Gastrocnemius medialis (tissue), 4 donors: Measurements from ENCODE around the gene BSN. TPM values are rescaled to one million over a fixed set of nuclear protein-coding genes. Genes with fewer than 3 reads are reported as not detected.
A peak's percentile ranks its signal among the peaks of the same experiment; 100 is the strongest.

Experiments used
- ATAC-seq, 2 donors: fragments of 150-250 bp; one replicate each; pipeline ENCODE4 v1.9.1; 2016
- DNase-seq, 2 donors: peaks; one replicate each; pipeline ENCODE4 v3.0.0-alpha.2; 2019
- H3K27ac ChIP-seq, 4 donors: fragments of 200-600 bp; sonication (generic); 1 replicate in 1 of 4; 2 replicates in 3 of 4; pipeline ENCODE4 v1.5.1; 2016 to 2018; ENCODE audit warnings: mild to moderate bottlenecking in 2 of 4, moderate library complexity in 1 of 4
- H3K27me3 ChIP-seq, 3 donors: fragments of 200-600 bp; sonication (generic) in 2 of 3; 1 replicate in 1 of 3; 2 replicates in 2 of 3; pipeline versions ENCODE4 v1.5.1 to v1.6.0; 2016 to 2019; ENCODE audit warnings: mild to moderate bottlenecking in 1 of 3, moderate library complexity in 1 of 3
- H3K36me3 ChIP-seq, 2 donors: fragments of 200-600 bp; sonication (generic) in 1 of 2; one replicate each; pipeline ENCODE4 v1.5.1; 2017 to 2018
- H3K4me1 ChIP-seq, 2 donors: fragments of 200-600 bp; sonication (generic) in 1 of 2; one replicate each; pipeline ENCODE4 v1.5.1; 2016 to 2017; ENCODE audit warnings: mild to moderate bottlenecking in 2 of 2
- H3K4me3 ChIP-seq, 4 donors: fragments of 200-600 bp; sonication (generic) in 3 of 4; 1 replicate in 1 of 4; 2 replicates in 3 of 4; pipeline ENCODE4 v1.5.1; 2016 to 2019; ENCODE audit warnings: mild to moderate bottlenecking in 2 of 4
- H3K9me3 ChIP-seq, 3 donors: fragments of 200-600 bp; sonication (generic) in 2 of 3; 1 replicate in 1 of 3; 2 replicates in 2 of 3; pipeline ENCODE4 v1.5.1; 2016 to 2019
- POLR2A ChIP-seq, 2 donors: fragments of 450-650 bp; IDR thresholded peaks; one replicate each; pipeline ENCODE4 v1.6.1; 2017; ENCODE audit warnings: antibody characterized with exemption in 2 of 2, mild to moderate bottlenecking in 2 of 2, moderate library complexity in 2 of 2
- in situ Hi-C, 4 donors: fragments of 200-750 bp; cut with MboI; loops; one replicate each; pipeline versions ENCODE4 v1.15.0 to v1.8.0; 2017; ENCODE audit warnings: low sequenced_read_pairs in 4 of 4
- intact Hi-C: fragments of 100-400 bp; cut with DNase I; formaldehyde crosslinking; loops from one replicate; pipeline ENCODE4 v1.15.1; 2023; ENCODE audit warnings: low total_unique reads
- total RNA-seq, 4 donors: library from RNA; depleted of rRNA; stranded (reverse); fragments of >200 nt; gene quantifications; one replicate each; pipeline versions ENCODE4 v1.1.0 to v1.2.3, GENCODE V29; 2016
- TF ChIP-seq, protein P1 (sequence below), 5 experiments: fragments of 450-650 bp in 3 of 5; fragments of 200-600 bp in 2 of 5; sonication (generic) in 2 of 5; IDR thresholded peaks in 4 of 5; conservative IDR thresholded peaks in 1 of 5; 1 replicate in 4 of 5; 2 replicates in 1 of 5; pipeline ENCODE4 v1.5.1; 2016 to 2019; ENCODE audit warnings: antibody characterized with exemption in 5 of 5, mild to moderate bottlenecking in 3 of 5, moderate library complexity in 3 of 5

BSN gene
- total RNA-seq, 4 donors from 2014 or later: 0.10 to 0.24 (median 0.21) TPM

GRCh38 chr3:49709852-49710251 is 155.6 kb downstream of the BSN start:
- Histone ChIP-seq H3K4me1 (peaks cover 5 to 14% of the 10 kb centered on the region in 2 donors), H3K9me3 (no peaks in the 10 kb centered on the region), H3K4me3 (no peak overlapping the region), H3K36me3 (peaks cover 0 to 34% of the 10 kb centered on the region in 2 donors), H3K27me3 (no peaks in the 10 kb centered on the region), H3K27ac (no peak overlapping the region)
- TF ChIP-seq, protein P1, sequence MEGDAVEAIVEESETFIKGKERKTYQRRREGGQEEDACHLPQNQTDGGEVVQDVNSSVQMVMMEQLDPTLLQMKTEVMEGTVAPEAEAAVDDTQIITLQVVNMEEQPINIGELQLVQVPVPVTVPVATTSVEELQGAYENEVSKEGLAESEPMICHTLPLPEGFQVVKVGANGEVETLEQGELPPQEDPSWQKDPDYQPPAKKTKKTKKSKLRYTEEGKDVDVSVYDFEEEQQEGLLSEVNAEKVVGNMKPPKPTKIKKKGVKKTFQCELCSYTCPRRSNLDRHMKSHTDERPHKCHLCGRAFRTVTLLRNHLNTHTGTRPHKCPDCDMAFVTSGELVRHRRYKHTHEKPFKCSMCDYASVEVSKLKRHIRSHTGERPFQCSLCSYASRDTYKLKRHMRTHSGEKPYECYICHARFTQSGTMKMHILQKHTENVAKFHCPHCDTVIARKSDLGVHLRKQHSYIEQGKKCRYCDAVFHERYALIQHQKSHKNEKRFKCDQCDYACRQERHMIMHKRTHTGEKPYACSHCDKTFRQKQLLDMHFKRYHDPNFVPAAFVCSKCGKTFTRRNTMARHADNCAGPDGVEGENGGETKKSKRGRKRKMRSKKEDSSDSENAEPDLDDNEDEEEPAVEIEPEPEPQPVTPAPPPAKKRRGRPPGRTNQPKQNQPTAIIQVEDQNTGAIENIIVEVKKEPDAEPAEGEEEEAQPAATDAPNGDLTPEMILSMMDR (IDR thresholded peaks at IDR 0.05 in 4 of 5, conservative IDR thresholded peaks at IDR 0.05 in 1 of 5): no peak
- TF ChIP-seq POLR2A (IDR thresholded peaks at IDR 0.05): no peak
- ATAC-seq (no peak), DNase-seq (no peak)
- in situ Hi-C loops: no loop called here
- intact Hi-C loops: no loop called here

DNA sequence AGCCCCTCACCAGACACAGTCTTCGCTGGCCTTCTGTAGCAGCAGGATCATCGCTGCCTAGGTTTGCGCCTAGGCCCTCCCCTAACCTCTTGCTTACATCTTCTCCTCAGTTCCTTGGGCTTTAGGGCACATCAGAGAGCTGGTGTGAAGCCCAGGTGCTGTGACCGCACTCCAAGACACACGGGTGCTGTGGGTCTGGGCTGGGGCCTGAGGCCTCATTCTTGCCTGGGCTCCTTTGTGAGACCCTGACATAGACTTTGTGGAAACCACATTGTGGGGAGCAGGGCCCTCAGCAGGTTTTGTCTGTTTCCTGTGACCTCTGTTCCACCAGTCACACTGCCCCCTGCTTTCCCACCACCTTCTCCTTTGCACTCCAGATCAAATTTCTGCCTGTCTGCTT is 157.2 kb downstream of the BSN start:
- ATAC-seq: no peak
- TF ChIP-seq, protein P1 (IDR thresholded peaks at IDR 0.05 in 4 of 5, conservative IDR thresholded peaks at IDR 0.05 in 1 of 5): no peak
- no peak for TF ChIP-seq POLR2A (IDR thresholded peaks at IDR 0.05)
- Histone ChIP-seq H3K27ac (no peak overlapping the region), H3K9me3 (no peaks in the 10 kb centered on the region), H3K27me3 (no peaks in the 10 kb centered on the region), H3K4me1 (peaks cover 7 to 22% of the 10 kb centered on the region in 2 donors), H3K4me3 (no peak overlapping the region), H3K36me3 (peaks cover 0 to 26% of the 10 kb centered on the region in 2 donors)
- in situ Hi-C loops: no loop called here
- intact Hi-C loops: no loop called here
- peak in 1 of 2 donors; percentile 7 for DNase-seq

DNA sequence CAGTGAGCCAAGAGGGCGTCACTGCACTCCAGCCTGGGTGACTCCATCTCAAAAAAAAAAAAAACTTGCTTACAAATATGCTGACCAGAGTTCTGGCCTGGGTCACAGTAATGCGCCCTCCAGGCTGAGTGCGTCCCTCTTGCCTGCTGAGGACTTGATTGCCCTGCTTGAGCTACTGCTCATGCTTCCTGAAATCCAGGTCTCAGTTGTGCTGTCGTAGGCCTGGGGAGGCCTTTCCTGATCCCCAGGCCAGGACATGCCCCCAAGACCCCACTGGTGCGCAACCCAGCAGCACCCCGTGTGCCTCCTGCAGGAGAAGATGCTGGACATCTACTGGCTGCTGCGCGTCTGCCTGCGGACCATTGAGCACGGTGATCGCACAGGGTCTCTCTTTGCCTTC is 157.9 kb downstream of the BSN start:
- Histone ChIP-seq H3K27me3 (no peaks in the 10 kb centered on the region), H3K27ac (no peak overlapping the region), H3K4me3 (no peak overlapping the region), H3K4me1 (peaks cover 7 to 22% of the 10 kb centered on the region in 2 donors), H3K9me3 (no peaks in the 10 kb centered on the region), H3K36me3 (peaks cover 0 to 19% of the 10 kb centered on the region in 2 donors)
- intact Hi-C loops: no loop called here
- TF ChIP-seq POLR2A (IDR thresholded peaks at IDR 0.05): no peak
- TF ChIP-seq, protein P1 (IDR thresholded peaks at IDR 0.05 in 4 of 5, conservative IDR thresholded peaks at IDR 0.05 in 1 of 5): no peak
- in situ Hi-C loops: no loop called here
- DNase-seq: peak in 1 of 2 donors; percentile 6
- no peak for ATAC-seq

GRCh38 chr3:49712631-49713317 is 158.5 kb downstream of the BSN start:
- peak in 1 of 2 donors; percentile 16 for DNase-seq
- peaks cover 7 to 22% of the 10 kb centered on the region in 2 donors for H3K4me1 ChIP-seq
- no peaks in the 10 kb centered on the region for H3K9me3 ChIP-seq
- ATAC-seq: peak in 1 of 2 donors; percentile 46
- no peak overlapping the region for H3K4me3 ChIP-seq
- intact Hi-C loops (no loop called here), in situ Hi-C loops (no loop called here)
- no peaks in the 10 kb centered on the region for H3K27me3 ChIP-seq
- H3K36me3 ChIP-seq: peaks cover 0 to 18% of the 10 kb centered on the region in 2 donors
- TF ChIP-seq POLR2A (IDR thresholded peaks at IDR 0.05): no peak
- TF ChIP-seq, protein P1 (IDR thresholded peaks at IDR 0.05 in 4 of 5, conservative IDR thresholded peaks at IDR 0.05 in 1 of 5): no peak
- peak overlapping the region in 1 of 4 donors; percentile 75 for H3K27ac ChIP-seq
